ENCODE data around the gene PAF1.
"Not testable (repeated sequence)": the region's sequence is repeated elsewhere in the genome, so short reads cannot be mapped to it uniquely, and the experiment has no call there.

The PAF1 gene

DNA sequence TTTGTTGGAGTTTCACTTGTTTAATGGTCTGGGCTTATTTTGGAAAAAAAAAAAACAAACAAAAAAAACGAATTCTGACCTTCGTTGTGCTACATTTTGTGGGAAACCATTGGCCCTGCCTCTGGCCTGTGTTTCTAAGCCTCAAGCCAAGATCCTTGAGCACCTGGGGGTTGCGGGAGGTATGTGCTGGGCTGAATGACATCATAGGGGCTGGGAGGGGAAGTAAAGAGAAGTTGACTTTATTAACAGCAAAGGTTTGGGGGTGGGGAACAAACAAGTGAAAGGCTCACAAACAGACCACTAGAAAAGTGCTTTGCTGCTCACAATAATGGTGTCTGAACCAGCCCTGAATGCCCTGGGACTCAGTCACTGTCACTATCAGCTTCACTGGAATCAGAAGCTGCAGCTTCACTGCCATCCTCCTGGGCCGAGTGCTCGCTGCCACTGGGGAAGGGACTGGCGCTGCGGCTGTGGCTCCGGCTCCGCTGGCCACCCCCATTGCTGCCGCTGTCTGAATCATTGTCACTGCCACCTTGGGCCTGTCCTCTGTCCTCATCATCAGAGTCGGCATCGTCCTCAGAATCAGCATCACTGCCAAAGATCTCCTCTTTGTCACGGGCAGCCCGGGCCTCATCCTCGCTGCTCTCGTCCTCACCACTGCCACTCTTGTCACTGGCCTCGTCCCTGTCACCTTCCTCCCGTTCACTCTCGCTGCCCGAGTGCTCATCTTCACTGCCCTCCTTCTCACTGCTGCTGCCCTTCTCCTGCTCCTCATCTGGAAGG is 5.1 kb downstream of the PAF1 start:
- no peak for DNase-seq (ENCODE audit: low read depth, low spot score)
- no peak overlapping the region for H3K27ac ChIP-seq

DNA sequence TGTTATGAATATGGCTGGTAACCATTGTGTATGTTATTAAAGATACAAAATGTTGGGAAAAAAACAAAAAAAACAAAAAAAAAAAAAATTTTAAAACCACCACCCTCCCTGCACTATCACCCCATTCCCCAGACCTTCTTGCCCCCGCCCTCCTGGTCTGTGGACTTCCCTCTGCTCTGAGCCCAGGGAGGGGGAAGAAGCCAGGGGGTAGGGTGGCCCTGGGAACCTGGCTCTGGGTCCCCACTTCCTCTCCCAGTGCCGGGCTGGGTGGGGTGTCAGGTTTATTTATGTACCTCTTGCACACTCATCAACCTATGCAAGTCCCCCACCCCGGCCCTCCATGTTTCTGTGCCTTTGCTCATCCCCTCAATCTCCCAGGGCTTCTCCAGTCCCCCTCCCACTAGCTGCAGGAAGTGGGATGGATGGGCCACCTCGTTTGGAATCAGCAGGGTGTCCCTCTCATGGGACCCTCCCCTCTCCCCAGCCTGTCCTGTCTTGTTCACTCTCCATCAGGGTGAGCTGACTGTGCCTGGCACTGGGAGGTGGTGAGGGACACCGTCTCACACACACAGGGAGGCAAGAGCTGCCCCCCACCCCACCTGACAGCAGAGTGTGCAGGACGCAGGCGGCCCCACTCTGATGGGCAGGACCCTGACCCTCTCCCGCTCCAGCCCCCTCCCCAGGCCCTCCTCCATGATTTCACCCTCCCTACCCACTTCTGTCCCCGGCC is 5.9 kb downstream of the PAF1 start:
- H3K27ac ChIP-seq: no peak overlapping the region
- DNase-seq (ENCODE audit: low read depth, low spot score): no peak

- no peak for DNase-seq (ENCODE audit: low read depth, low spot score)
- peak overlapping the region; percentile 32 for H3K27ac ChIP-seq
Measured at GRCh38 chr19:39382991-39383828, 7.7 kb downstream of the PAF1 start.

- no peak for DNase-seq (ENCODE audit: low read depth, low spot score)
- H3K27ac ChIP-seq: peak overlapping the region; percentile 32
Measured at GRCh38 chr19:39381910-39382611, 8.8 kb downstream of the PAF1 start.

GRCh38 chr19:39380521-39381502 is 10.1 kb downstream of the PAF1 start:
- no peak for DNase-seq (ENCODE audit: low read depth, low spot score)
- H3K27ac ChIP-seq: no peak overlapping the region

- no peak for DNase-seq (ENCODE audit: low read depth, low spot score)
- no peak overlapping the region for H3K27ac ChIP-seq
Measured at GRCh38 chr19:39379865-39380396, 11.0 kb downstream of the PAF1 start.

DNA sequence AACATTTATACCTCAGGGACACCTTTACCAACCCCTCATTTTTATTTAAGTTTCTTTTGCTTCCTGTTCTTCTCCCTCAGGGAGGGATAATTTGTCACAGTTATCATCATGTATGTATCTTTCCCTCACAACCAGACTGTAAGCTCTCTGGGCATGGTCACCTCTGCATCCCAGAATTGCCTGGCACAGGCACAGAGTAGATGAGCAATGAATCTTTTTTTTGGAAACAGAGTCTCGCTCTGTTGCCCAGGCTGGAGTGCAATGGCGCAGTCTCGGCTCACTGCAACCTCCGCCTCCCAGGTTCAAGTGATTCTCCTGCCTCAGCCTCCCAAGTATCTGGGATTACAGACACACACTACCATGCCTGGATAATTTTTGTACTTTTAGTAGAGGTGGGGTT is 11.5 kb downstream of the PAF1 start:
- not testable (repeated sequence) for H3K27ac ChIP-seq; DNase-seq (ENCODE audit: low read depth, low spot score)

DNA sequence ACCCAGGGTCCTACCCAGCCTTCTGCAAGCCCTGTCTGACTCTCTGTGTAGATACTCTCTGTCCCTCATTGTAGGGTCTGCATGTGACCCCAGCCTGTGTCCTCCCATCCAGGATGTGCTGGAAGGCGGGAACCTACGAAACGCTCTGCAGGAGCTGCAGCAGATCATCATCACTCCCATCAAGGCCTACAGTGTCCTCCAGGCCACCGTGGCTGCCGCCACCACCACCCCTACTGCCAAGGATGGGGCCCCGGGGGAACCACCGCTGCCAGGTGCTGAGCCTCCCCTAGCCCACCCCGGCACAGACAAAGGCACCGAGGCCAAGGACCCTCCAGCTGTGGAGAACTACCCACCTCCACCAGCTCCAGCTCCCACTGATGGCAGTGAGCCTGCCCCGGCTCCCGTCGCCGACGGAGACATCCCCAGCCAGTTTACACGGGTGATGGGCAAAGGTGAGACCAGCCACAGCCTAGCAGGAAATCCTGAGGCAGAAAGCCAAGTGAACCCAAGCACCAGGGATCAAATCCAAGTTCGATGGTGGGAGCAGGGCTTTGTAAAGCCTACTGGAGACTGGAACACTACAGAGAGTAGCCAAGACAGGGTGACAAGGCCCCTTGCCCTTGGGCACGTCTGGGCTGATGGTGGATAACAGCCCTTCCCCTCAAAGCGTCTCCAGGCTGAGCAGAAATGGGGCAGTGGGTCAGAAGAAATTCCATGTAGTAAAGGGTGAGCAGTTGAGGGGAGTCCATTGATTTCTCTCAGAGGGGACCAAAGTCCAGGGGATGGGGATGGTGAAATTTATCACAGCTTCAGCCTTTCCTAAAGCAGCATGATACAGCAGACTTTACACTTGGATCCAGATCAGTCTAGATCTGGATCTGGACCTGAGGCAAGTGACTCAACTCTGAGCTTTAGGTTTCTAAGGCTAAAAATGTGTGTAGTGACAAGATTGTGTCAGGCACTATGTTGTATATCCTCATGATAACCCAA is 13.2 kb downstream of the PAF1 start:
- DNase-seq (ENCODE audit: low read depth, low spot score): no peak
- H3K27ac ChIP-seq: no peak overlapping the region

DNA sequence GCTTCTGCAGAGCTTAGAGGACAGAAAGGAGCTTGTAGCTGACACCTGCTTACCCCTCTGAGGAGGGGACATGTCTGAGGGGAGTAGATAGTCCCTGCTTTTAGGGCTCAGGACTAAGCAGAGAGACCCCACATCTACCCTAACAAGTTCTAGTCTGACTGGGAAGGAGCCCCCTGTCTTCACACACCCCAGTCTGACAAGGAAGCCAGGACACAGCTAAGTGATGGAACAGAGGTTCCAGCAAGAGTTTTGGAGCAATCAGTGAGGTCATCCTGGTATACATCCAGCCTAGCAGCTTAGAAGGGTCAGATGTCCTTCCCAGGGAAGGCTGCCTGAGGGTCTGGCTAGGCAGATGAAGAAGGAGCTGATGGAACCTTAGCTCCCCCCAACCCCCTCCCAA is 15.0 kb downstream of the PAF1 start:
- no peak for DNase-seq (ENCODE audit: low read depth, low spot score)
- no peak overlapping the region for H3K27ac ChIP-seq

DNA sequence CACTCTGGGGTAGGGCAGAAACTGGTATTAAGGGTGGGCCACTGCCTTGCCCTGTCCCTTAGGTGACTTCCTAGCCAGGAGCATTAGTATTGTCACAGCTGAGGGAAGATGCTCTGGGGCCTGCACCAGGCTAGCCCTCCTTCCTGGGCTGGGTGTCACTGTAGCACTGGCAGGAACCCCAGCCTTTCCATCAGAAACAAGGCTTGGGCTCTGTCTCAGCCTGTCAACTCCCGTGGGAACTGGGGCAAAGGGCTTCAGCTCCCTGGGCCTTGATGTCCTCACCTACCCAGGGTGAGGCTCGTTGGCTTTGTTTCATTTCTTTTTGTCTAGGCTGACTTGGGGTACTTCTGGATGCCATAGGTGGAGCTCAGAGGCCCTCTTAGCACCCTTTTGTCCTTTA is 18.0 kb downstream of the PAF1 start:
- H3K27ac ChIP-seq: peak overlapping the region; percentile 37
- DNase-seq (ENCODE audit: low read depth, low spot score): no peak

DNA sequence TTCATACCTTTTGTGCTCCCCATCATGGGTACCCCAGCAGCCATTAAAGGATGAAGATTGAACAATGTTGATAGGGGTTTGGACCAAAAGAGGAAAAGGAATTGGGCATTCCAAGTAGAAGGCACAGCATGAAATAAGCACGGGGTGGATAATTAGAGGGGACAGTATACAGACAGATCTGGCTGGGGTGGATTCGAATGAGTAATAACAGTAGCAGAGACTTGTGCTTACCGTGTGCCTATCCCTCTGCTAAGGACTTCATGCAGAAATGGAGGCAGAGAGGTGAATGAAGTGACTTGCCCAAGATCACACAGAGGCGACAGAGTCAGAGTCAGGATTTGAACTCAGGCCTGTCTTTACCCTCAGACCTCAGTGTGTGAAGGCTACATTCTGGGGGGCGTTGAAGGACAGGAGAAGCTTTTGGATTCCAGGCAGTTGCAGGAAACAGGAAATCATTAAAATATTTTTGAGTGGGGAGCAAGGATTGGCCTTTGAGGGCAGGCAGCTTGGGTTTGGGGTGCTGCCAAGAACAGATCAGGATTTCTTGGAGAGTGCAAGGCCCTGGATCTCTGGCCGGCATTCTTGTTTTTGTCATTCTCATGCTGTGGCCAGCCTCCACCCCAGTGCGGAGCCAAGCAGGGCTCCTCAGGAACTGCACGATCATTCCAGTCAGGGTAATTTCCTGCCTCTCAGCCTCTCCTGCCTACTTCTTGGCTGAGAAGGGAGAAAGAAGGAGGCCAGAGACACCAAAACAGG is 18.7 kb downstream of the PAF1 start:
- DNase-seq (ENCODE audit: low read depth, low spot score): no peak
- H3K27ac ChIP-seq: peak overlapping the region; percentile 37

DNA sequence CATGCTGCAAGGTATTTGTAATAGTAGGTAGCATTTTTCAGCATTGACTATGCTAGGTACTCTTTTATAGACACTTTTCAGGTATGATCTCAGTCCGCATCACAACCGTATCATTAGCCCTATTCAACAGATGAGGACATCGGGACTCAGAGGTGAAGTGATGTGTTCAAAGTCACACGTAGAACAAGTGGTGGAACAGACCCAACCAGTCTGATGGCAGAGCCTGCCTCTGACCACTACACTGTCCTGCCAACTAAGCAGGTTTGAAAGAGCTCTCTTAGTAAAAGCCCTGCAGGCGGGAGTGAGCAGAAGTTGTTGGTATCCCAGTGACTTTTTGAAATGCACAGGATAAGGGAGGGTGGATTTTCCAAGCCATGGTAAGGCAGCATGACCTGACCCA is 20.2 kb downstream of the PAF1 start:
- peak overlapping the region; percentile 78 for H3K27ac ChIP-seq
- peak; percentile 18 for DNase-seq (ENCODE audit: low read depth, low spot score)

DNA sequence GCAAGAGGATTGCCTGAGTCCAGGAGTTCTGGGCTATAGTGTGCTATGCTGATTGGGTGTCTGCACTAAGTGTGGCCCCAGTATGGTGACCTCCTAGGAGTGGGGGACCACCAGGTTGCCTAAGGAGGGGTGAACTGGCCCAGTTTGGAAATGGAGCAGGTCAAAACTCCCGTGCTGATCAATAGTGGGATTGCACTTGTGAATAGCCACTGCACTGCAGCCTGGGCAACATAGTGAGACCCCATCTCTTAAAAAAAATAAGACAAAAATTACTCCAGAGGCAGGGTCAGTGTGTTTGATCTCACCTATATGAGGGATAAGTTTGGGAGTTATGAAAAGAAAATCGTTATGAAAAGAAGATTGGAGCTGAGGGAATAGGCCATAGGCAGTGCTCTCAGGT is 21.7 kb downstream of the PAF1 start:
- peak overlapping the region; percentile 78 for H3K27ac ChIP-seq

GRCh38 chr19:39365531-39365930 is 25.4 kb downstream of the PAF1 start:
- no peak for DNase-seq (ENCODE audit: low read depth, low spot score)
- no peak overlapping the region for H3K27ac ChIP-seq

More for the DNA sequence above, 21.7 kb downstream of the PAF1 start:
- no peak for DNase-seq (ENCODE audit: low read depth, low spot score)

DNA sequence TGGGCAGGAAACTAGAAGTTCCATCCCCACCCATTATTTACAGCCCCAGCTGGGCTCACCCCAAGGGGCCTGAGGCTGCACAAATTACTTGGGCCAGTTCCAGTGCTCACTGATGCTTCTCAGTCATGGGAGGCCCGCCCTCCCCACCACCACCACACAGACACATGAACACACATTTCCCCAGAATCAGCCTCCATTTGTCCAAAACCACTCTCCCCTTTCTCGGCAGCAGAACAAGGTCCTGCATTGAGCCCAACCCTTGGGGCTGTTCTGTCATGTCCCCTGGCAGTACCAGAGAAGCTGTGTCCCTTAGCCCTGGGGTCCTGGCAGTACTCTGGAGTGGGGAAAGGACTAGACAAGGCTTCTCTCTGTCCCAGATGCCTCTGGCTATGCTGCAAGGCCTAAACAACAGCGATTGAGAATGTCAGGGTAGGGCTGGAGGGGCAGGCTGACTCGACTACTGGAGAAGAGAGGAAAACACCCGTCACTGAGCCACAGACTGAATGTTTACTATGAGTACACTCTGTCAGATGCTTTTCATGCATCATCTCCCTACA is 26.9 kb downstream of the PAF1 start:
- peak overlapping the region; percentile 60 for H3K27ac ChIP-seq
- DNase-seq (ENCODE audit: low read depth, low spot score): no peak
